OCI-LY7 (cell line): ENCODE data around the gene FMNL3.

ENCODE experiments used
- CTCF ChIP-seq: fragments of 200-600 bp; sonication (generic); conservative IDR thresholded peaks from 2 replicates; pipeline ENCODE4 v1.5.1; 2014; ENCODE audit warnings: mild to moderate bottlenecking, antibody characterized with exemption, low read length, moderate library complexity, mixed read lengths
- EZH2phosphoT487 ChIP-seq: fragments of 200-600 bp; sonication (generic); IDR thresholded peaks from 2 replicates; pipeline ENCODE4 v1.6.1; 2018; ENCODE audit warnings: low read depth, borderline replicate concordance, mild to moderate bottlenecking, mixed run types, antibody characterized with exemption, low read length, moderate library complexity, mixed read lengths

GRCh38 chr12:49624921-49625577 lies 82.2 kb downstream of the FMNL3 start:
- TF ChIP-seq CTCF (no peak), EZH2phosphoT487 (no peak)
